Measurements from ENCODE around the gene STARD8. TPM values are rescaled to one million over a fixed set of nuclear protein-coding genes. Genes with fewer than 3 reads are reported as not detected.

Gene STARD8
- total and polyA plus RNA-seq, 2 donors (not counting 3 experiments of a cell fraction or from before 2014, with no cell fraction given): 6.8 to 14.8 TPM

- Histone ChIP-seq H2AFZ (ENCODE audit: low read depth, low read length) (no peak overlapping the region), H3K4me3 (replicated peaks in 1 of 3; ENCODE audit: insufficient read depth in 1 of 3, low read depth in 1 of 3, low read length in 3 of 3) (no peak overlapping the region), H3K27me3 (ENCODE audit: control insufficient read depth in 2 of 2, insufficient read depth in 2 of 2, low read length in 2 of 2) (no peaks in the 10 kb centered on the region), H3K9ac (replicated peaks; ENCODE audit: extremely low read depth, insufficient read depth, low read length) (no peak overlapping the region), H3K9me1 (replicated peaks; ENCODE audit: control insufficient read depth, extremely low read depth, insufficient read depth, low read length) (no peaks in the 10 kb centered on the region), H3K4me1 (ENCODE audit: control insufficient read depth, extremely low read depth, insufficient read depth, low read length) (no peaks in the 10 kb centered on the region), H4K20me1 (replicated peaks; ENCODE audit: control insufficient read depth, extremely low read depth, insufficient read depth, low read length) (no peaks in the 10 kb centered on the region), H3K4me2 (ENCODE audit: insufficient read depth, low read length) (no peak overlapping the region), H3K79me2 (ENCODE audit: control insufficient read depth, insufficient read depth, low read length) (no peaks in the 10 kb centered on the region), H3K36me3 (ENCODE audit: control insufficient read depth in 2 of 2, extremely low read depth in 1 of 2, insufficient read depth in 2 of 2, low read length in 2 of 2) (no peaks in the 10 kb centered on the region), H3K9me3 (replicated peaks; ENCODE audit: control insufficient read depth, insufficient read depth, low read length) (no peaks in the 10 kb centered on the region), H3K27ac (ENCODE audit: insufficient read depth, low read depth, low read length) (no peak overlapping the region)
- DNase-seq (ENCODE audit: low read depth, low spot score): no peak
- no peak for FAIRE-seq
- dilution Hi-C loops (cut with MboI; ENCODE audit: extremely low pct_ligation_motif_present, low sequenced_read_pairs): no loop called here
- no TSS peak for BruUV-seq (replicated peaks)
- intact Hi-C loops (cut with micrococcal nuclease): no loop called here
- ChIA-PET CTCF (no interaction called here), POLR2A (no interaction called here)
- no peak for TF ChIP-seq FOS (IDR thresholded peaks at IDR 0.05; ENCODE audit: borderline replicate concordance, insufficient read depth, low read length)
Observed at GRCh38 chrX:68754406-68754805, 106.9 kb downstream of the STARD8 start.

- ChIA-PET CTCF (no interaction called here), POLR2A (no interaction called here)
- H3K4me3 ChIP-seq (replicated peaks in 1 of 3; ENCODE audit: insufficient read depth in 1 of 3, low read depth in 1 of 3, low read length in 3 of 3): no peak overlapping the region
- TF ChIP-seq FOS (IDR thresholded peaks at IDR 0.05; ENCODE audit: borderline replicate concordance, insufficient read depth, low read length): no peak
- no peak for TF ChIP-seq MAX (IDR thresholded peaks at IDR 0.05; ENCODE audit: insufficient read depth, insufficient read length)
- no peak for TF ChIP-seq JUN (IDR thresholded peaks at IDR 0.05; ENCODE audit: borderline replicate concordance, insufficient read depth, insufficient read length, low read depth)
- no peak for TF ChIP-seq MYC (IDR thresholded peaks at IDR 0.05; ENCODE audit: low read depth, low read length)
- BruUV-seq (replicated peaks): no TSS peak
- no peaks in the 10 kb centered on the region for H3K9me3 ChIP-seq (replicated peaks; ENCODE audit: control insufficient read depth, insufficient read depth, low read length)
- no peak overlapping the region for H3K9ac ChIP-seq (replicated peaks; ENCODE audit: extremely low read depth, insufficient read depth, low read length)
- no peak overlapping the region for H3K4me2 ChIP-seq (ENCODE audit: insufficient read depth, low read length)
- H2AFZ ChIP-seq (ENCODE audit: low read depth, low read length): no peak overlapping the region
- no peaks in the 10 kb centered on the region for H3K36me3 ChIP-seq (ENCODE audit: control insufficient read depth in 2 of 2, extremely low read depth in 1 of 2, insufficient read depth in 2 of 2, low read length in 2 of 2)
- DNase-seq (ENCODE audit: low read depth, low spot score): no peak
- no peak for FAIRE-seq
- no peak overlapping the region for H3K27ac ChIP-seq (ENCODE audit: insufficient read depth, low read depth, low read length)
- dilution Hi-C loops (cut with MboI; ENCODE audit: extremely low pct_ligation_motif_present, low sequenced_read_pairs) (no loop called here), intact Hi-C loops (cut with micrococcal nuclease) (no loop called here)
- H3K79me2 ChIP-seq (ENCODE audit: control insufficient read depth, insufficient read depth, low read length): no peaks in the 10 kb centered on the region
- H3K4me1 ChIP-seq (ENCODE audit: control insufficient read depth, extremely low read depth, insufficient read depth, low read length): no peaks in the 10 kb centered on the region
- H3K27me3 ChIP-seq (ENCODE audit: control insufficient read depth in 2 of 2, insufficient read depth in 2 of 2, low read length in 2 of 2): no peaks in the 10 kb centered on the region
- H4K20me1 ChIP-seq (replicated peaks; ENCODE audit: control insufficient read depth, extremely low read depth, insufficient read depth, low read length): no peaks in the 10 kb centered on the region
- no peaks in the 10 kb centered on the region for H3K9me1 ChIP-seq (replicated peaks; ENCODE audit: control insufficient read depth, extremely low read depth, insufficient read depth, low read length)
Observed at GRCh38 chrX:68755616-68756125, 108.2 kb downstream of the STARD8 start.
